DND-41 (cell line): ENCODE results near the gene PLEKHA4.

Source experiments
- ATAC-seq: fragments of 200-7000 bp; cut with Tn5 transposase; 3 replicates; pipeline ENCODE4 v1.9.1; 2021; ENCODE audit warnings: low read depth; ENCODE audit not compliant: insufficient read depth
- DNase-seq: peaks from one replicate; pipeline ENCODE4 v3.0.0-alpha.2; 2020
- H2AFZ ChIP-seq: 2 replicates; pipeline ENCODE4 v1.6.0; 2012; ENCODE audit warnings: low read depth, low read length
- H3K27ac ChIP-seq: 2 replicates; pipeline ENCODE4 v1.5.1; 2012; ENCODE audit warnings: low read length, inconsistent platforms
- H3K27me3 ChIP-seq: fragments of 200-600 bp; sonication (generic); 2 replicates; pipeline ENCODE4 v1.6.0; 2012; ENCODE audit warnings: low read length, mild to moderate bottlenecking, inconsistent platforms; ENCODE audit not compliant: insufficient read depth, poor library complexity
- H3K36me3 ChIP-seq: 2 replicates; pipeline ENCODE4 v1.5.1; 2012; ENCODE audit warnings: low read length, inconsistent platforms; ENCODE audit not compliant: insufficient read depth
- H3K4me1 ChIP-seq: 2 replicates; pipeline ENCODE4 v1.5.1; 2012; ENCODE audit warnings: mild to moderate bottlenecking, low read length; ENCODE audit not compliant: insufficient read depth
- H3K4me2 ChIP-seq: 2 replicates; pipeline ENCODE4 v1.6.0; 2012; ENCODE audit warnings: mild to moderate bottlenecking, moderate library complexity, low read length, inconsistent platforms; ENCODE audit not compliant: insufficient read depth
- H3K4me3 ChIP-seq, 2 experiments: fragments of 200-600 bp in 1 of 2; shearing (Covaris generic) in 1 of 2; 2 replicates each; pipeline ENCODE4 v1.5.1; 2012 to 2016; ENCODE audit warnings: inconsistent platforms in 2 of 2, low read length in 2 of 2, mild to moderate bottlenecking in 2 of 2, low read depth in 1 of 2, moderate library complexity in 1 of 2
- H3K79me2 ChIP-seq: 2 replicates; pipeline ENCODE4 v1.6.0; 2012; ENCODE audit warnings: low read length, inconsistent platforms; ENCODE audit not compliant: insufficient read depth
- H3K9ac ChIP-seq: 2 replicates; pipeline ENCODE4 v1.6.0; 2012; ENCODE audit warnings: low read depth, mild to moderate bottlenecking, inconsistent platforms, low read length, moderate library complexity
- H3K9me3 ChIP-seq: 2 replicates; pipeline ENCODE4 v1.5.1; 2012; ENCODE audit warnings: low read length, moderate library complexity, mild to moderate bottlenecking, inconsistent platforms; ENCODE audit not compliant: insufficient read depth, severe bottlenecking
- H4K20me1 ChIP-seq: 2 replicates; pipeline ENCODE4 v1.6.0; 2012; ENCODE audit warnings: low read length; ENCODE audit not compliant: insufficient read depth
- CTCF ChIP-seq: IDR thresholded peaks from 2 replicates; pipeline ENCODE4 v1.5.1; 2012; ENCODE audit warnings: borderline replicate concordance, low read length, moderate library complexity, mild to moderate bottlenecking; ENCODE audit not compliant: poor library complexity, severe bottlenecking; ENCODE audit errors: extremely low read depth
- EZH2 ChIP-seq: IDR thresholded peaks from 3 replicates; pipeline ENCODE4 v1.6.1; 2012; ENCODE audit warnings: borderline replicate concordance, low read depth, mild to moderate bottlenecking, moderate library complexity, low read length, inconsistent platforms; ENCODE audit not compliant: severe bottlenecking

PLEKHA4 gene

DNA sequence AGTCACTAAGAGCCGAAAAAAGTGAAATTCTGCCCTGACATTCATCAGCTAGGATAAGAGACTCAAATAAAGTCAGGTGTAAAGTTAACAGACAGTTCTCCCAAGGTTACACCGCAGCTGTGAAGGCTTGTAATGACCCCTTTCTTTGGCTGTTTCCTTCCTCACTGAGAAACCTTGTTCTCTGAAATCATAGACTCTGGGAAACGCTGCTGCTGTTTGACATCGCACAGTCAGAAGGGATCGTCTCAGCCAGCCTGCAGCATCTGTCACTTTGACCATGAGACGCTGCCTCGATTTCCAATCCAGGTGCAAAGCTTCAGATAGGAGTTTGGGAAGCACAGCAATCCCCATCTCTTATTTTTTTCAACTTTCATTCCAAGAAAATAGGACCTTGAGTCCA is 58.3 kb downstream of the PLEKHA4 start:
- H2AFZ ChIP-seq: peak overlapping the region; percentile 87
- H3K9ac ChIP-seq: peak overlapping the region; percentile 69
- no peaks in the 10 kb centered on the region for H3K27me3 ChIP-seq
- peaks cover 15% of the 10 kb centered on the region for H4K20me1 ChIP-seq
- no peaks in the 10 kb centered on the region for H3K9me3 ChIP-seq
- H3K4me3 ChIP-seq: peak overlapping the region; percentile 56 to 67; a peak in 3 of 4 replicates
- H3K4me1 ChIP-seq: peaks cover 24% of the 10 kb centered on the region
- TF ChIP-seq CTCF (no peak), EZH2 (no peak)
- ATAC-seq: no peak; the same call in 2 of the 3 replicates
- H3K79me2 ChIP-seq: peaks cover 38% of the 10 kb centered on the region
- peak overlapping the region; percentile 62 for H3K4me2 ChIP-seq
- peaks cover 12% of the 10 kb centered on the region for H3K36me3 ChIP-seq
- peak overlapping the region; percentile 68 for H3K27ac ChIP-seq
- DNase-seq: peak; percentile 26

GRCh38 chr19:48807590-48808308 is 60.7 kb downstream of the PLEKHA4 start:
- no peak overlapping the region for H3K9ac ChIP-seq
- H3K4me3 ChIP-seq: no peak overlapping the region
- H3K79me2 ChIP-seq: peaks cover 38% of the 10 kb centered on the region
- H2AFZ ChIP-seq: no peak overlapping the region
- peaks cover 24% of the 10 kb centered on the region for H3K4me1 ChIP-seq
- no peak overlapping the region for H3K27ac ChIP-seq
- H3K9me3 ChIP-seq: no peaks in the 10 kb centered on the region
- no peak for TF ChIP-seq EZH2
- TF ChIP-seq CTCF: peak; percentile 33
- no peak for ATAC-seq
- no peak for DNase-seq
- H3K36me3 ChIP-seq: peaks cover 16% of the 10 kb centered on the region
- peaks cover 15% of the 10 kb centered on the region for H4K20me1 ChIP-seq
- H3K4me2 ChIP-seq: no peak overlapping the region; the same call in 1 of the 2 replicates
- H3K27me3 ChIP-seq: no peaks in the 10 kb centered on the region

GRCh38 chr19:48806818-48807589 is 61.4 kb downstream of the PLEKHA4 start:
- no peak overlapping the region for H3K27ac ChIP-seq
- H3K36me3 ChIP-seq: peaks cover 16% of the 10 kb centered on the region
- H3K9me3 ChIP-seq: no peaks in the 10 kb centered on the region
- no peaks in the 10 kb centered on the region for H3K27me3 ChIP-seq
- H3K79me2 ChIP-seq: peaks cover 38% of the 10 kb centered on the region
- H3K4me2 ChIP-seq: no peak overlapping the region
- H4K20me1 ChIP-seq: peaks cover 15% of the 10 kb centered on the region
- ATAC-seq (peak; percentile 67), DNase-seq (peak; percentile 64)
- peaks cover 24% of the 10 kb centered on the region for H3K4me1 ChIP-seq
- no peak overlapping the region for H2AFZ ChIP-seq
- TF ChIP-seq CTCF: no peak
- TF ChIP-seq EZH2: no peak
- no peak overlapping the region for H3K9ac ChIP-seq
- no peak overlapping the region for H3K4me3 ChIP-seq
